HG03095 (cell line): ENCODE measurements around the gene GPR141.

Experiments
- ATAC-seq: cut with Tn5 transposase; IDR thresholded peaks from one replicate; pipeline ENCODE4 v1.9.1; 2021; ENCODE audit warnings: moderate library complexity; ENCODE audit not compliant: unreplicated experiment

GPR141 gene, protein sequence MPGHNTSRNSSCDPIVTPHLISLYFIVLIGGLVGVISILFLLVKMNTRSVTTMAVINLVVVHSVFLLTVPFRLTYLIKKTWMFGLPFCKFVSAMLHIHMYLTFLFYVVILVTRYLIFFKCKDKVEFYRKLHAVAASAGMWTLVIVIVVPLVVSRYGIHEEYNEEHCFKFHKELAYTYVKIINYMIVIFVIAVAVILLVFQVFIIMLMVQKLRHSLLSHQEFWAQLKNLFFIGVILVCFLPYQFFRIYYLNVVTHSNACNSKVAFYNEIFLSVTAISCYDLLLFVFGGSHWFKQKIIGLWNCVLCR

DNA sequence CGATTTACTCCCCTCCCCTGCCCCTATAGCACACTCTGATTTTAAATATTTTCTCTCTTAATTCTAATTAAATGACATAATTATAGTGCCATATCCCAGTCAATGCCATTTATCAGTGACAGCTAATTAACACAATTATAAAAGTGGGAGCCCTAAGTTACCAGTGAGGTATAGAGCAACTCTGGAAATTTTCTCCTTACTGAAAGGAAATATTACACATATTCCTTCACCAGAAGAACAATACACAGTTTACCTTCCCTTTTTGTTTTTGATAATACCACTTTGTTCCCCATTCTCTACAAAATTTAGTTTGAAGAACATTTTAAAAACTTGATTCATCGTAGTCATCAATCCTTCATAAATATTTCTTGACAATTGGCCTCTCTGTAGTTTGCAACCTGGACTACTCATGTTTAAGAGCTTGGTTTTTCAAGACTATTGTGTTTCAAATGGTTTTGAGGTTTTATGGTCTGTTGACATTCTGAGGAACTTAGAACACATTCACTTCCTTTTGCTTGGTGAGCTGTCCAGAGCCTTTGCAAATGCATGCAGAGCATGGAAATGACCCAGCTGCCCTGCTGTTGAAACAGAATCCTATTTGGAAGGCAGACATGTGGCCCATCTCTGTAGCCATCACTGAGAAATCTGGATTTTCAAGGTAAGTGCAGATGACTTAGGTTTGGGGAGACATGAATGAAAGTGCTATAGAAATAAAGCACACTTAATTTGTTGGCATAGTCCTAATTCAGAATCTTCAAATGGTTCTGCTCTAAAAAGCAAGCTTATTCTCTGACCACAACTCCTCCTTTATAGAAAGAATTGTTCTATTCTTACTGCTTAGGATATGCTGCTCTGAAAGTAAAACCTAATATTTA is at the start of gene GPR141:
Gene GPR141 (plus strand): TSS at position 521 of the 875 bp plus-strand sequence. CDS start 56,628 bp downstream, outside the sequence.
- peak; percentile 87 for ATAC-seq

DNA sequence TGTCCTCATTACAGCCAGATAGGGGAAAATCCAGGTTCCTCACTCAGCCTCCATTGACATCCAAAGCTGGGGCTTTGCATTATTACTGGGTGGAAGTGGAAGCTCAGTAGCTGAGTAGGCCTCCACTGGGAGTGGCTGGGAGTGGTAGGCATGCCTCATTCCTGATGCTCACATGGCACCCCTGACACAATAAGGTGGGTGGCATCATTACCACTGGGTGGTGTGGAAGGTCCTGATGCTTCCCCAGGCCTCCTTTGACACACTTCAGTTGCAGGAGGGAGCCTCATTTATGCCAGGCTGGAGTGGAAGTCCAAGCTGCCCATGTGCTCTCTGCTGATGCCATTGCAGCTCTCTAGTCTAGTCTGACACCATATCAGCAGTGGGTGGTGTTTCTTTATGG is 48.2 kb upstream of the GPR141 start:
- no peak for ATAC-seq

DNA sequence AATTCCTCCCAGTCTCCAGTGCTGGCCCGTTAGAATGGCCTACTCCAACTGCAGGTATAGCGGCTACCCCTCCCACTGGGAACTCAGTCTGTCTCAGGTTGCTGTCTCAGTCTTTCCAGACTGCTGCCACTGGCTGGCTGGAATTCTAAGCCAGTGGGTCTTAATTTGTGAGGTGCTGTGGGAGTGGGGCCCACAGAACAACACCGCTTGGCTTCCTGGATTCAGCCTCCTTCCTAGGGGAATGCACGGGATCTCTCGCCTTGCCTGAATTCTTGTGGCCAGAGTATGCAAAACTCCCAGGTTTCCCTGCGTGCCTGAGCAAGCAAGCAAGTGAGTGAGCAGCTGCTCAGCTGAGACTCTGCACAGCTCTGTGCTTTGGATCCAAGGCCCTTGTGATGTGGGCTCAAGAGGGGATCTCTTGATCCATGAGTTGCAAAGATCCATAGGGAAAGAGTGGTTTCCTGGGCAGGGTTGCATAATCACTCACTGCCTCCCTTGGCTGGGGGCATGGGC is 41.5 kb upstream of the GPR141 start:
- ATAC-seq = no peak

DNA sequence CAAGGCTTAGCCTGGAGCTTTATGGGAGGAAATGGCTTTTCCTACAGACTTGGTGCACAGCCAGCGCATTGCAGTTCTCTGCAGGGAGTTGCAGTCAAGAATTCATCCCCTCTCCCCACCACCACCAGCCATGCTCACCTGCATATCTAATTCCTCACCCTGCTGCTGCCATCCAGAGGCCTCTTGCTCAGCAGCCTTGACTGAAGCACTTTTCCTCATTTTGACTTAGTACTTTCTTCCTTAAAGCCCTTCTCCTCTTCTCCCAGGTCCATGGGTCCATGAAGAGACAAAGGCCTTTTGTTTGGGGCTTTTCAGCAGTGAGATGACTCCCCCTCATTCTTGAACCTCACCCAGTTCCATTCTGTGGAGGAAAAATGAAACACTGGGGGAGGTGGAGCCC is 39.7 kb upstream of the GPR141 start:
- no peak for ATAC-seq

DNA sequence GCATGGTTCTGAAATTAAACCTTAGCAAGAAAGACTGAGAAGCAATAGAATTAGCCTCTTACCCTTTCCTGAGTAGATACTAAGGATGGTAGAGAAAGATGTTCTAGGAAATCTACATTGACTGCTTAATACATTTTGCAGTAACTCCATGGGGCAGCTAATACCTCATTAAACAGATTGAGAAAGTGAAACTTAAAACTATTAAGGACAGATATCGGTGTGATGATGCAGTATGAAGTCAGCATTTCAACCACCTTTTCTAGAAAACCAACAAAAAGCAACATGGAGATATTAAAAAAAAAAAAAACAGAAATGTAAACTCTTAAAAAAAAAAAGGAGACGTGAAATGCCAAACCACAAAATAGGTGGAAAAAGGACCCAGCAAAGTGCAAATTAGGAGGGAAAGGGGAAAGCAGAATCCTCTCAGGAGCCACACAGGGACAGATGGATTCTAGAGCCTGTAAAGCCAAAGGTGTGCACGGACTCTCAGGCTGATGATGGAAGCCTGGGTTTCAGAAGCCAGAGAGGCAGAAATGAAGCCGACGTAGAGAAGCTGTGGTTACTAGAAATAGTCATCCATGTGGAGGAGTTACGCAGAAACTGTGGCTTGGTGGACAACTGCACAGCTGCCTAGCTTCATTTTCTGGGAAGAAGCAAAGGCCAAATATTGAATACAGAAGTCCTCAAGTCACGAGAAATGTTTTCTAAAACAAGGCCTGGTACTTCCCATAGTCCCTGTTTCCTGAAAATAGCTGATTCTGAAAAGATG is 38.1 kb upstream of the GPR141 start:
- no peak for ATAC-seq

DNA sequence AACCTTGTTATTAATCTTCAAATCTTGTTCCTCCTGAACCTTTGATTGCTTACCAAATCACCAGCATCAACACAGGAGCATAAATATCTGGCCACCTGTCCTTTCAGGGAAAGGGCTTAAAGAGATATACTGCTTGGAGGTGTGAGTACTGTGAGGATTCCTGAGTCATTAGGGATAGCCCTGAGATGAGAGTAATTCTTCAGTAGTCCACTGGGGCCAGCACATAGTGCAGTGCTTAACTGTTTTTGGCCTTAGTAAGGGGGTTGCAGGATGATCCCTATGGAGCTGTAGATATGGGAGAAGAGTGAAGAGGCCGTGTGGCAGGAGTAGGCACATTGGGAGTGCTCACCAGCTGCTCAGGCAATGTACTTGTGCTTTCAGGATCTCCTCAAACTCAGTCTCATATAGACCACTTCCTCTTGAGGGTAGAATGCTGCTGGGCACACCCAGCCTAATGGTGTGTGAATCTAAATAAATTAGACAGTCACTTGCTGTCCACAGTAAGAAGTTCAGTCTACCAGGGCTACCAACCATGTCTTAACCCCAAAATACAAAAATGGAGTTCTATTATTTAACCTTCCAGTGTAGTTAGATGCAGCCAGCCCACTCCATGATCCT is 26.5 kb upstream of the GPR141 start:
- ATAC-seq = peak; percentile 76

DNA sequence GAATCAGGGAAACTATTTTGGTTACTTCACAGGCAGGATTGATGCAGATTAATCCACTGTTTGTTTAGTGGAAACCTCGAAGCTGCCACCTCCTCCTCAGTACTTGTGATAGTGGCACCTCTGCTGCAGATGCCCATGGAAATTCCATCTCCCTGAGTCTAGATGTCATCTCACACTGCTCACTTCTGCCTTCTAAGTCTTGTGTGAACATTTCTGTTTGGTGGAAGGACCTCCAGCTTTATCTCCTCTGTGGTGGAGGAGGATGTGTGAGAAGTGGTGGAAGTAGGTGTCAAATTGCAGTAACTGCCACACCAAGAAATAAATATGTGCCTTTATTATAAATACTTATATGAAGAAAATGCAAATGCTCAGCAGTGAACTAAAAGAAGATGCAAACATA is 25.8 kb upstream of the GPR141 start:
- ATAC-seq = no peak

DNA sequence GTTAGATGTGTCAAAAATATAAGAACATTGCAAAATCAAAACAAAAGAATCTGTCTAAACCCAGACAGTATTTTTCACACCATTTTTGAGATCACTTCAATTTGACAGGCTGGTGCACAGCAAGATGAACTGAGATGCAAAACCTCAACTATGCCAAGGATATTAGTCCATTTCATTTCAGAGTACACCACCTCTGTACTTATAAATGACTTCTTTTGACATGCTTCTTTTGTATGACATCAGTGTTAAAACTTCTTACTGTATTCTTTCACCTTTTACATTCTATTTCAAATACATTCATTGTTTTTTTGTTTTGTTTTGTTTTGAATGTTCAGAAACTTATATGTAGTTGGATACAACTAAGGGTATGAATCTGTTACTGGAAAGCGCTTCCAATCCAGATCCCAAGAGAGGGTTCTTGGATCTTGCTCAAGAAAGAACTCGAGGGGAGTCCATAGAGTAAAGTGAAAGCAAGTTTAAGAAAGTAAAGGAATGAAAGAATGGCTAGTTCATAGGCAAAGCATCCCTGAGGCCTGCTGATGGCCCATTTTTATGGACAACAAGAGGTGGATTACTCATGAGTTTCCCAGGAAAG is 23.5 kb upstream of the GPR141 start:
- ATAC-seq = no peak

DNA sequence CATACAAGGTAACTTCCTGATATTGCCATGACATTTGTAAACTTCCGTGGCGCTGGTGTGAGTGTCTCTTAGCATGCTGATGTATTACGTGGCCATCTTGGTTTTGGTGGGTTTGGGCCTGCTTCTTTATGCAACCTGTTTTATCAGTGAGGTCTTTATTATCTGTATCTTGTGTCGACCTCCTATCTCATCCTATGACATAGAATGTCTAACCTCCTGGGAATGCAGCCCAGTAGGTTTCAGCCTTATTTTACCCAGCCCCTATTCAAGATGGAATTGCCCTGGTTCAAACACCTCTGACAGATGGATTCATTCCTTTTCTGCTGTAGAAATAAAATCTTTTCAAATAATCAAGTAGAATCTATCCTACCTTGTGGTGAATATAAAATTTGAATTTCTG is 23.0 kb upstream of the GPR141 start:
- ATAC-seq = no peak

DNA sequence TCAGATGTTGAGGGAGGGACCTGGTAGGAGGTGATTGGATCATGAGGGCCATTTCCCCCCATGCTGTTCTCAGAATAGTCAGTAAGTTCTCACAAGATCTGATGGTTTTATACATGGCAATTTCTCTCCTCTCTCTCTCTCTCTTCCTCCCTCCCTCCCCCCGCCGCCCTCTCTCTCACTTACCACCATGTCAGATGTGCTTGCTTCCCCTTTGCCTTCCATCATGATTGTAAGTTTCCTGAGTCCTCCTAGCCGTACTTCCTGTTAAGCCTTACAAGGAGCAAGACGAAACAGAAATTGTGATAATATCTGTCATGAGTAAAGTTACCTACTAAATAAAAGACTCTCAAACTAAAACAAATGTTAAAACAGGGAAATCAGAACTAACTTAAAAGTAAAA is 19.9 kb upstream of the GPR141 start:
- no peak for ATAC-seq

DNA sequence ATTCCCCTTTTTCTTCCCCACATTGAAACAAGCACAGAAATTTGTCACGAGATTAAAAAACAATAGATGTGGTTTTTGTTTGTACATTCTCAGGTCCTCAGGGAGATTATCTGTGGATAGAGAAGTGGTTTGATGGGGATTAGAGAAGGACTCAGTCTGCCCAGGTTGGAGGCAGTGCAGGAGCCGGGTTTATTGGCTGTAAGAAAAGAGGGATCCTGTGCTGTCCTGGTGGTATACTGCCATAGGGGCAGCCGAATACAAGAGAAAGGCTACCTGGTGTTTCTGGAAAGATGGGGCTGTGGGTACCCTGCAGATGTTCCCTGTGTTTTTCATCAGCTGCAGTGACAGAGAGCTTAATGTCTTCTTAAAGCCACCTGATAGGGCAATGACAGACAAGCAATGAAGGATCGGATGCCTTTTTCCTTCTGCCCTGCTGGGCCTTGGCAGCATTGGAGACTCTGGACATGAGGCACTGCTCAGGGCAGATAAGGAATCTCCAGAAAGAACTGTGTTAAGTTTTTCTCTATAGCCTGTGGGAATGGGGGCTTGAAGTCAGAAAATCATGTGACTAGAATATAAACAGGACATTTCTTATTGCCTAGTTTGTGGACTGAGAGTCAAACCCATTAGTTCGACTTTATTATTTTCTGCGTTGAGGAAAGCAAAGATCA is 18.1 kb upstream of the GPR141 start:
- ATAC-seq = no peak

DNA sequence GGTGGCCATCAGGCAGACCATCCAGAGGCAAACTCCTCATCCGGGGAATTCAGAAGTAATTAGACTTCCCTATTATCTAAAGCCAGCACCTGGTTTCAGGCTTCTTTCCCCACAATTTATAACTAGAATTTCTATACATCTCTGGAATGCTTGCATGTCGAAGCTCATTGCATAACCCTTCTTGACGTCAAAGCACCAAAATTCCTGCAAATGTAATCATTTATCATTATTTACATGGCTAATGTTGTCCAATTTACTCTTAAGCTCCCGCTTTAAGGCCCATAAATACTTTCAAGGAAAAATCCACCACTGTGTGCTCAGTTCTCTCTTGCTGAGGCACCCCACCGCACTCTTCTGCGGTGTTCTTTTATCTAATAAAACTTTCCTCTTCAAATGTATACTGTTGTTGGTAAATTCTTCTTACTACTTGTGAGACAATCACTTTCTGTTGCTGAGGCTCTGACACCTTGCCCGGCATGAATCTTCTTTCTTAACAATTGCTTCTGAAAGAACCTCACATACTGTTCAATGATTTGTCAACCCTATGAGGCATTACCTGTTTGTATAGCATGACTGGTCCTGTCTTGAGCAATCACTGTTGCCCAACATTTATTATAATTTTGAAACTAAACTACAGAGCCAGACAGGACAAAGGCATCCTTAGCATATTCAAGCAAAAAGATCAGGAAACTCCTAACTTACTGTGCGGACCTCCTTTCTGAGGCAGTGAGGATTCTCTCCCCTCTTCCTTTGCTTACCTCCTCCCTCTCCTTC is 17.4 kb upstream of the GPR141 start:
- ATAC-seq = no peak

DNA sequence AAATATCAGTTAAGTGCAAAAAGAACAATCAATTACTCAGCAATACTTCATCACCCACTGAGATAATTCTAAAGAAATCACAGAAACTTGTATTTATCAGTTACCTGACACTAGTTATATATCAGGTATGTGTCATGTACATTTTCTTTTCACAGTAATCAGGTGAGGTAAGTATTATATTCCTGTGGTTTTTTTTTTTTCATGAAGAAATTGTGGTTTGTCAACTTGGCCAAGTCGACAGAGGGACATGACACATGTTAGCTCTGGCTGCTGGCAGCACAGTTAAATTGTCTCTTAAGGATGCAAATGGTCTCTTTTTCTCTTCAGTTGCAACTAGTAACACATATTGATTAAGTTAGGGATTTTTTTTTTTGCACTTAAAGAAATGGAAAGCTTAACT is 13.7 kb upstream of the GPR141 start:
- no peak for ATAC-seq

DNA sequence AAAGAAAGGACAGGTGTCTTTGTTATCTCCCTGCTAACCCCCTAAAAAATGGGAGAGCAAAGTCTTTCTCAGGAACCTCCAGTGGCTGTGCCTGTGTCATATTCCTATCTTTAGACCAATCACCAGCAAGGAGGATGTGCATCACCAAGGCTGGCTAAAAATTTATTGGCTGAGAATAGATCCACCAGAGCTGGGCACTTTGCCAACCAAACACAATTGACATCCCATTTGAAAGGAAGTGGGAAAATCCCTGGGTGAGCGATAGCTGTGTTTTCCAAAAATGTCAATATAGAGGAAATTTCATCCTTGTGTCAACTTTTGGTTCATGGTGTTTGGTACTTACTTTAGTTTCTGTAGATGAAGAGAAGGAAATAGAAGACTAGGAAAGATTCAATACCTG is 13.1 kb upstream of the GPR141 start:
- ATAC-seq = no peak

DNA sequence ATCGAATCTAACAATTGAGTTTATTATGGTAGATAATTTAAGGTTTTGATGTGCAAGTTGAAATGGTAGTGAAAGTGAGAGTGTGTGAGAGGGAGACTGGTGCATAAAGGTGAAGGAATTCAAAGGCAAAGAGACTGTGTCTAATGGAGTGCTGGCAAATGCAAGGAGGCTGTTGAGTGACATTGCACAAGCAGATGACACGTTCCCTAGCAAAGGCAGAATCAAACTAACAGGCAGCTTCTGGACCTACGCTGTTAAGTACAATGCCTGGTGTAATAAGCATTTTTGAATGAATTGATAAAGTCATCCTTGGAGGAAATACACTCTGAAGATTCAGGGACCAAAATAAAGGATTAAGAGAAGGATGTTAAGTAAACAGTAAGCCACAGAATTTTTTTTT is 11.7 kb upstream of the GPR141 start:
- ATAC-seq = no peak

DNA sequence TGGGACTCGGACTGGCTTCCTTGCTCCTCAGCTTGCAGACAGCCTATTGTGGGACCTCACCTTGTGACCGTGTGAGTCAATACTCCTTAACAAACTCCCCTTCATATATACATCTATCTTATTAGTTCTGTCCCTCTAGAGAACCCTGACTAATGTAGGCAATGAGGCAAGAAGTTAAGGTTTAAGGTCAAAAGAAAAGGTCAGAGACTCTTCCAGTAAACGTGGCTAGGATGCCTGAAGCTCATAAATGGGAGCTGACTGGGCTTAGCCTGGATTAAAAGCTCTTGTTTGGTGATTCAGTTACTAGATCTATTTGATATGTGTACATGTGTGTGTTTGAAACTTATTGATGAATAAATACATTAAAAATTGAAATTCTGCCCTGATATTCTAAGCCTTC is 10.6 kb upstream of the GPR141 start:
- ATAC-seq = no peak

DNA sequence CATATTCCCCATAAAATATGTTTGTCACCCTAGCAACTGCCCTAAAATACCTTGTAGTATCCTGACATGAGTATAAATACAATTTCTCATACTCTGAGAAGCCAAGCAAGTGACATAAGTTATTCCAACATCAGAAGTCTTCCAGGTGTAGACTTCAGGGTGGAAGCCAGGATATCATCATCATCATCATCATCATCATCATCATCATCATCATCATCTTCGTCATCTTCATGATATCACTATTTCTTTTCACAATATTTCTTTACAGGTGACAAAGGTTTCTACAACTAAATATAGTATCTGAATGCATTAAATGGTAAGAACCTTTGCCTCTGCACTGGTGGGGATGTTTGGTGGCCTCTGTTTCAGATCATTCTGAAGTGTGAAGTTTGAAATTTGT is 10.0 kb upstream of the GPR141 start:
- no peak for ATAC-seq

DNA sequence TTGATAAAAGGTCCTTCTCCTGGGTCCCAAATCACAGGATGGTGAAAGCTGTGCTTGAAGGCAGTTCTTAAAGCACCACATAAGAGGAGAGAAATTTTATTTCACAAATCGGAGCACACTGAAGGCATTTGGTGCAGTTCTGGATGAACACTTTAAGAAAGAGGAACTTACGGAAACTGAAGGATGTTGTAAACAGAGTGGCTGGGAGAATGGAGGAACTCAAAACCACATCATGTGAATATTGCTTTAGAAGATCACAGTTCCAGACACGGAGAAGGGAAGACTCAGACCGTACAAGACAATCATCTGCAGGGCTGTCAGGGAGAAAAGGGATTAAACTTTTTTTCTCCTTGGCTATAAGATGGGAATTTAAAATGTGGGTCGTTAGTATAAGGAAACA is 9.0 kb upstream of the GPR141 start:
- ATAC-seq = no peak

DNA sequence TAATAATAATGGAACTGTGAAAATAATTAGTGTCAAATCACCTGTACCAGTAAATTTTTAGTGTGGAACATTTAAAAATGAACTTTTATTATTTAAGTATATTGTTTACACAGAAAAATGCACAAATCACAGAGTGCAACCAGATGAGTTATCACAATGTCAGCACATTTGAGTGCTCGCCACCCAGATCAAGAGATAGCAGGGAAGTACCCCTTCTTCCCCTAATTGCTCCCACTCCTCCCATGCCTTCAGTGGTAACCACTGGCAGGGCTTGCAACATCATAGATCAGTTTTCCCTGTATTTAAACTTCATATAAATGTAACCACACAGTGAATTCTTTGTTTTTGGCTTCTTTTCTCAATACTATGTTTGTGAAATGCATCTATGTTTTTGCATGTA is 7.8 kb upstream of the GPR141 start:
- ATAC-seq = no peak
